IMR-90 (cell line): ENCODE measurements around the gene SH3TC1. TPM values are rescaled to one million over a fixed set of nuclear protein-coding genes. Genes with fewer than 3 reads are reported as not detected.

ENCODE experiments used
- ATAC-seq: fragments of 200-7000 bp; cut with Tn5 transposase; 2 replicates; pipeline ENCODE4 v1.9.1; 2020; ENCODE audit warnings: low read depth, mild to moderate bottlenecking, moderate library complexity
- BruUV-seq: library from RNA; stranded (reverse); fragments of 400-500 nt; replicated peaks from 2 replicates; lab custom pipeline; 2021; lab: Mats Ljungman, UMichigan
- CTCF ChIA-PET: fragments of 300-600 bp; formaldehyde crosslinking; extraction: SDS; loops from one replicate; lab custom pipeline; 2021; ENCODE audit warnings: antibody characterized with exemption; lab: Yijun Ruan, JAX
- POLR2A ChIA-PET: fragments of 300-600 bp; sonication (Branson Sonifier 250); formaldehyde crosslinking; loops from one replicate; lab custom pipeline; 2022; ENCODE audit warnings: antibody characterized with exemption; ENCODE audit not compliant: unreplicated experiment; lab: Charles Lee
- DNase-seq: peaks from one replicate; pipeline ENCODE4 v3.0.0; 2013
- H2AFZ ChIP-seq: replicated peaks from 2 replicates; pipeline ENCODE3; 2013; ENCODE audit warnings: low read length, mild to moderate bottlenecking; ENCODE audit not compliant: poor library complexity
- H2AK5ac ChIP-seq: 2 replicates; pipeline ENCODE4 v1.6.1; 2013; ENCODE audit warnings: low read depth, low read length, inconsistent platforms
- H2AK9ac ChIP-seq: replicated peaks from 2 replicates; pipeline ENCODE3; 2013; ENCODE audit warnings: mild to moderate bottlenecking, low read depth, low read length, moderate library complexity; ENCODE audit not compliant: poor library complexity
- H2BK120ac ChIP-seq: 2 replicates; pipeline ENCODE4 v1.6.1; 2013; ENCODE audit warnings: low read depth, low read length, inconsistent platforms
- H2BK15ac ChIP-seq: 3 replicates; pipeline ENCODE4 v1.6.1; 2013; ENCODE audit warnings: low read depth, low read length, inconsistent platforms
- H2BK20ac ChIP-seq: 2 replicates; pipeline ENCODE4 v1.6.1; 2013; ENCODE audit warnings: low read depth, mild to moderate bottlenecking, inconsistent platforms, low read length, moderate library complexity
- H2BK5ac ChIP-seq: 2 replicates; pipeline ENCODE4 v1.6.1; 2013; ENCODE audit warnings: mild to moderate bottlenecking, low read depth, low read length, inconsistent platforms; ENCODE audit not compliant: poor library complexity, severe bottlenecking
- H3K14ac ChIP-seq: replicated peaks from 2 replicates; pipeline ENCODE4 v1.6.1; 2013; ENCODE audit warnings: low read depth, low read length, inconsistent platforms
- H3K18ac ChIP-seq: 2 replicates; pipeline ENCODE4 v1.6.1; 2013; ENCODE audit warnings: low read depth, low read length, control low read depth
- H3K23ac ChIP-seq: 2 replicates; pipeline ENCODE4 v1.6.1; 2013; ENCODE audit warnings: low read depth, low read length, inconsistent platforms
- H3K27ac ChIP-seq: 2 replicates; pipeline ENCODE4 v1.5.1; 2013; ENCODE audit warnings: mild to moderate bottlenecking, control low read depth, low read length; ENCODE audit not compliant: insufficient read depth
- H3K27me3 ChIP-seq: 2 replicates; pipeline ENCODE4 v1.6.1; 2013; ENCODE audit warnings: low read length; ENCODE audit not compliant: control insufficient read depth, insufficient read depth
- H3K36me3 ChIP-seq: 2 replicates; pipeline ENCODE4 v1.6.1; 2013; ENCODE audit warnings: low read length, mixed read lengths; ENCODE audit not compliant: control insufficient read depth, insufficient read depth
- H3K4ac ChIP-seq: 2 replicates; pipeline ENCODE4 v1.6.1; 2013; ENCODE audit warnings: low read depth, low read length, inconsistent platforms
- H3K4me1 ChIP-seq: 2 replicates; pipeline ENCODE4 v1.6.1; 2013; ENCODE audit warnings: low read length, mixed read lengths; ENCODE audit not compliant: control insufficient read depth, insufficient read depth
- H3K4me2 ChIP-seq: 2 replicates; pipeline ENCODE4 v1.6.1; 2013; ENCODE audit warnings: low read depth, mild to moderate bottlenecking, control low read depth, low read length, moderate library complexity
- H3K4me3 ChIP-seq: 2 replicates; pipeline ENCODE4 v1.5.1; 2013; ENCODE audit warnings: low read depth, mild to moderate bottlenecking, control low read depth, low read length, moderate library complexity; ENCODE audit not compliant: insufficient read depth
- H3K56ac ChIP-seq: 2 replicates; pipeline ENCODE4 v1.6.1; 2013; ENCODE audit warnings: low read length, inconsistent platforms; ENCODE audit not compliant: insufficient read depth; ENCODE audit errors: extremely low read depth
- H3K79me1 ChIP-seq, 2 experiments: 2 replicates each; pipeline ENCODE4 v1.6.1; 2013; ENCODE audit warnings: low read length in 2 of 2, inconsistent platforms in 1 of 2, low read depth in 1 of 2
- H3K9ac ChIP-seq: 2 replicates; pipeline ENCODE4 v1.6.1; 2013; ENCODE audit warnings: low read depth, low read length, control low read depth
- H3K9me1 ChIP-seq: 2 replicates; pipeline ENCODE4 v1.6.1; 2013; ENCODE audit warnings: low read length, inconsistent platforms; ENCODE audit not compliant: insufficient read depth
- H3K9me3 ChIP-seq: 2 replicates; pipeline ENCODE4 v1.6.1; 2013; ENCODE audit warnings: low read length; ENCODE audit not compliant: control insufficient read depth, insufficient read depth
- H4K20me1 ChIP-seq: 2 replicates; pipeline ENCODE4 v1.6.1; 2013; ENCODE audit warnings: low read length, inconsistent platforms; ENCODE audit not compliant: insufficient read depth
- H4K5ac ChIP-seq: 2 replicates; pipeline ENCODE4 v1.6.1; 2013; ENCODE audit warnings: mild to moderate bottlenecking, low read depth, low read length, control low read depth
- H4K8ac ChIP-seq, 2 experiments: 2 replicates each; pipeline ENCODE4 v1.6.1; 2013; ENCODE audit warnings: low read depth in 2 of 2, low read length in 2 of 2, control low read depth in 1 of 2, inconsistent platforms in 1 of 2
- H4K91ac ChIP-seq: 2 replicates; pipeline ENCODE4 v1.6.1; 2013; ENCODE audit warnings: low read depth, low read length, inconsistent platforms; ENCODE audit not compliant: insufficient read depth
- CEBPB ChIP-seq: IDR thresholded peaks from 2 replicates; pipeline ENCODE4 v1.6.1; 2012; ENCODE audit warnings: low read depth, low read length, improper control_type of control experiment
- WGBS, 2 experiments: methylation state at CpG; one replicate each; pipeline versions ENCODE4 v1.1.5 to v1.1.7; 2013; ENCODE audit warnings: missing lambda C conversion rate in 2 of 2; ENCODE audit not compliant: insufficient read length in 1 of 2; ENCODE audit errors: extremely low coverage in 2 of 2; 5-methylcytosine and 5-hydroxymethylcytosine counted together
- dilution Hi-C: fragments of 300-500 bp; cut with HindIII; formaldehyde crosslinking; loops from one replicate; pipeline ENCODE4 v1.14.3; 2018; ENCODE audit warnings: low sequenced_read_pairs; ENCODE audit not compliant: unreplicated experiment
- in situ Hi-C: fragments of 300-500 bp; cut with MboI; formaldehyde crosslinking; loops from 3 replicates; pipeline ENCODE4 v1.14.3; 2019; ENCODE audit warnings: low sequenced_read_pairs, inconsistent platforms, mixed read lengths
- intact Hi-C: fragments of 100-400 bp; cut with micrococcal nuclease; formaldehyde crosslinking; loops from 2 replicates; pipeline ENCODE4 v1.10.0; 2022
- polyA plus RNA-seq, 3 experiments: library from polyadenylated mRNA; depleted of rRNA; stranded (reverse); fragments of >200 nt; gene quantifications; 2 replicates each; pipeline ENCODE4 v1.2.3, GENCODE V29; 2012; ENCODE audit warnings: low replicate concordance in 1 of 3
- total RNA-seq: library from RNA; depleted of rRNA; stranded (reverse); fragments of >200 nt; gene quantifications from 2 replicates; pipeline ENCODE4 v1.2.3, GENCODE V29; 2012
- TF ChIP-seq, protein P1 (sequence below): fragments of 150-350 bp; IDR thresholded peaks from 2 replicates; pipeline ENCODE4 v1.6.1; 2016; ENCODE audit warnings: low read depth, mild to moderate bottlenecking, low read length, moderate library complexity, borderline replicate concordance
- TF ChIP-seq, protein P2 (sequence below): conservative IDR thresholded peaks from 2 replicates; pipeline ENCODE4 v1.5.1; 2012; ENCODE audit warnings: mild to moderate bottlenecking, low read depth, low read length, improper control_type of control experiment

The SH3TC1 gene
- total and polyA plus RNA-seq, 2 of the 4 experiments (the other 2 are of a cell fraction): 1.6 to 2.2 TPM

GRCh38 chr4:8266088-8266487, 67.0 kb downstream of the SH3TC1 start:
- WGBS, 2 experiments: no CpG with 5 or more reads among the region's 6 CpGs
- Histone ChIP-seq H4K91ac (no peak overlapping the region), H2AK5ac (peak overlapping the region; percentile 49), H2BK120ac (no peak overlapping the region), H4K8ac (no peak overlapping the region), H2BK15ac (no peak overlapping the region), H2AK9ac (peak overlapping the region; percentile 50), H2BK20ac (no peak overlapping the region), H3K14ac (no peak overlapping the region), H3K9ac (no peak overlapping the region), H3K27me3 (peaks cover 9% of the 10 kb centered on the region), H4K5ac (no peak overlapping the region), H3K4me2 (no peak overlapping the region), H3K4me3 (no peak overlapping the region), H3K23ac (no peak overlapping the region), H3K9me1 (peaks cover 8% of the 10 kb centered on the region; the same call in 1 of the 2 replicates), H4K20me1 (peaks cover under 1% of the 10 kb centered on the region; the same call in 1 of the 2 replicates), H3K36me3 (no peaks in the 10 kb centered on the region), H3K56ac (no peak overlapping the region), H3K18ac (no peak overlapping the region), H3K79me1 (peaks cover 0 to 5% of the 10 kb centered on the region in 2 experiments; a peak in 2 of 4 replicates), H3K9me3 (no peaks in the 10 kb centered on the region), H3K4ac (no peak overlapping the region), H2AFZ (no peak overlapping the region), H3K4me1 (peaks cover 9% of the 10 kb centered on the region), H3K27ac (no peak overlapping the region), H2BK5ac (no peak overlapping the region)
- TF ChIP-seq, protein P1, sequence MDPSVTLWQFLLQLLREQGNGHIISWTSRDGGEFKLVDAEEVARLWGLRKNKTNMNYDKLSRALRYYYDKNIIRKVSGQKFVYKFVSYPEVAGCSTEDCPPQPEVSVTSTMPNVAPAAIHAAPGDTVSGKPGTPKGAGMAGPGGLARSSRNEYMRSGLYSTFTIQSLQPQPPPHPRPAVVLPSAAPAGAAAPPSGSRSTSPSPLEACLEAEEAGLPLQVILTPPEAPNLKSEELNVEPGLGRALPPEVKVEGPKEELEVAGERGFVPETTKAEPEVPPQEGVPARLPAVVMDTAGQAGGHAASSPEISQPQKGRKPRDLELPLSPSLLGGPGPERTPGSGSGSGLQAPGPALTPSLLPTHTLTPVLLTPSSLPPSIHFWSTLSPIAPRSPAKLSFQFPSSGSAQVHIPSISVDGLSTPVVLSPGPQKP: no peak
- TF ChIP-seq, protein P2, sequence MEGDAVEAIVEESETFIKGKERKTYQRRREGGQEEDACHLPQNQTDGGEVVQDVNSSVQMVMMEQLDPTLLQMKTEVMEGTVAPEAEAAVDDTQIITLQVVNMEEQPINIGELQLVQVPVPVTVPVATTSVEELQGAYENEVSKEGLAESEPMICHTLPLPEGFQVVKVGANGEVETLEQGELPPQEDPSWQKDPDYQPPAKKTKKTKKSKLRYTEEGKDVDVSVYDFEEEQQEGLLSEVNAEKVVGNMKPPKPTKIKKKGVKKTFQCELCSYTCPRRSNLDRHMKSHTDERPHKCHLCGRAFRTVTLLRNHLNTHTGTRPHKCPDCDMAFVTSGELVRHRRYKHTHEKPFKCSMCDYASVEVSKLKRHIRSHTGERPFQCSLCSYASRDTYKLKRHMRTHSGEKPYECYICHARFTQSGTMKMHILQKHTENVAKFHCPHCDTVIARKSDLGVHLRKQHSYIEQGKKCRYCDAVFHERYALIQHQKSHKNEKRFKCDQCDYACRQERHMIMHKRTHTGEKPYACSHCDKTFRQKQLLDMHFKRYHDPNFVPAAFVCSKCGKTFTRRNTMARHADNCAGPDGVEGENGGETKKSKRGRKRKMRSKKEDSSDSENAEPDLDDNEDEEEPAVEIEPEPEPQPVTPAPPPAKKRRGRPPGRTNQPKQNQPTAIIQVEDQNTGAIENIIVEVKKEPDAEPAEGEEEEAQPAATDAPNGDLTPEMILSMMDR: no peak
- no peak for TF ChIP-seq CEBPB
- dilution Hi-C loops: no loop called here
- DNase-seq (no peak), ATAC-seq (no peak)
- intact Hi-C loops: no loop called here
- no TSS peak for BruUV-seq
- in situ Hi-C loops: no loop called here
- ChIA-PET POLR2A (no interaction called here), CTCF (interaction anchor here (1.2 to 1.9 kb wide), 2 partner anchors 10 to 24 kb away, joined by 4 to 10 read pairs; no protein-coding TSS in a partner anchor)
